HG03342 (cell line): ENCODE measurements around the gene DNHD1.

Experiments used
- ATAC-seq: cut with Tn5 transposase; IDR thresholded peaks from one replicate; pipeline ENCODE4 v1.9.1; 2021; ENCODE audit warnings: mild to moderate bottlenecking, moderate library complexity; ENCODE audit not compliant: unreplicated experiment

The DNHD1 gene

GRCh38 chr11:6561288-6561687 lies 64.2 kb downstream of the DNHD1 start:
- ATAC-seq: no peak

GRCh38 chr11:6563121-6563619 lies 66.1 kb downstream of the DNHD1 start:
- no peak for ATAC-seq

- no peak for ATAC-seq
Observed at GRCh38 chr11:6563667-6564066, 66.6 kb downstream of the DNHD1 start.

- no peak for ATAC-seq
Observed at GRCh38 chr11:6565325-6565724, 68.2 kb downstream of the DNHD1 start.

- no peak for ATAC-seq
Observed at GRCh38 chr11:6565988-6566703, 69.1 kb downstream of the DNHD1 start.

- ATAC-seq: no peak
Observed at GRCh38 chr11:6566704-6567370, 69.8 kb downstream of the DNHD1 start.

GRCh38 chr11:6567371-6567745 lies 70.3 kb downstream of the DNHD1 start:
- ATAC-seq: no peak

- ATAC-seq: no peak
Observed at GRCh38 chr11:6568191-6568918, 71.3 kb downstream of the DNHD1 start.

- ATAC-seq: no peak
Observed at GRCh38 chr11:6569706-6570105, 72.6 kb downstream of the DNHD1 start.

GRCh38 chr11:6570691-6571427 lies 73.8 kb downstream of the DNHD1 start:
- ATAC-seq: no peak

GRCh38 chr11:6571434-6572008 lies 74.4 kb downstream of the DNHD1 start:
- no peak for ATAC-seq

- no peak for ATAC-seq
Observed at GRCh38 chr11:6572215-6572614, 75.1 kb downstream of the DNHD1 start.

GRCh38 chr11:6574816-6575715 lies 78.0 kb downstream of the DNHD1 start:
- no peak for ATAC-seq

- no peak for ATAC-seq
Observed at GRCh38 chr11:6576471-6577373, 79.6 kb downstream of the DNHD1 start.

- ATAC-seq: no peak
Observed at GRCh38 chr11:6578134-6578533, 81.1 kb downstream of the DNHD1 start.

GRCh38 chr11:6579681-6580080 lies 82.6 kb downstream of the DNHD1 start:
- ATAC-seq: no peak

GRCh38 chr11:6583584-6583983 lies 86.5 kb downstream of the DNHD1 start:
- no peak for ATAC-seq

GRCh38 chr11:6584528-6584927 lies 87.4 kb downstream of the DNHD1 start:
- no peak for ATAC-seq
